Natural killer cell (primary cell): ENCODE results near the gene MUC12. TPM values are rescaled to one million over a fixed set of nuclear protein-coding genes. Genes with fewer than 3 reads are reported as not detected.

ENCODE experiments used
- ATAC-seq, 3 donors: fragments of 150-1000 bp in 2 of 3; fragments of 200-7000 bp in 1 of 3; cut with Tn5 transposase; 1 replicate in 1 of 3; 2 replicates in 2 of 3; pipeline ENCODE4 v1.10.0; 2021; ENCODE audit warnings: mild to moderate bottlenecking in 2 of 3, moderate library complexity in 2 of 3
- DNase-seq, 2 donors: peaks; one replicate each; pipeline versions ENCODE4 v3.0.0 to v3.0.0-alpha.2; 2013 to 2021; ENCODE audit warnings: mixed read lengths in 1 of 2
- H3K27ac ChIP-seq: one replicate; pipeline ENCODE4 v1.5.1; 2013; ENCODE audit warnings: mild to moderate bottlenecking, low read length
- H3K27me3 ChIP-seq: one replicate; pipeline ENCODE4 v1.6.1; 2013; ENCODE audit warnings: low read length; ENCODE audit not compliant: control insufficient read depth, insufficient read depth
- H3K36me3 ChIP-seq: one replicate; pipeline ENCODE4 v1.6.1; 2013; ENCODE audit warnings: low read length; ENCODE audit not compliant: control insufficient read depth, insufficient read depth
- H3K4me1 ChIP-seq: one replicate; pipeline ENCODE4 v1.6.1; 2013; ENCODE audit warnings: low read length; ENCODE audit not compliant: control insufficient read depth, insufficient read depth
- H3K4me3 ChIP-seq: one replicate; pipeline ENCODE4 v1.5.1; 2013; ENCODE audit warnings: low read length
- H3K9me3 ChIP-seq: one replicate; pipeline ENCODE4 v1.6.1; 2013; ENCODE audit warnings: low read length; ENCODE audit not compliant: control insufficient read depth, insufficient read depth
- H3K27ac Mint-ChIP-seq, 2 donors: one replicate each; pipeline ENCODE4 v1.8.0; 2022; ENCODE audit warnings: mild to moderate bottlenecking in 2 of 2, mixed read lengths in 2 of 2, moderate library complexity in 1 of 2
- H3K27me3 Mint-ChIP-seq, 2 donors: one replicate each; pipeline ENCODE4 v1.8.0; 2022; ENCODE audit warnings: low read depth in 2 of 2, mixed read lengths in 2 of 2
- H3K36me3 Mint-ChIP-seq: one replicate; pipeline ENCODE4 v1.8.0; 2022; ENCODE audit warnings: mixed read lengths
- H3K4me1 Mint-ChIP-seq, 2 donors: one replicate each; pipeline ENCODE4 v1.8.0; 2022; ENCODE audit warnings: mixed read lengths in 2 of 2
- H3K4me3 Mint-ChIP-seq: one replicate; pipeline ENCODE4 v1.8.0; 2022; ENCODE audit warnings: mild to moderate bottlenecking, moderate library complexity, mixed read lengths
- H3K9me3 Mint-ChIP-seq, 2 donors: one replicate each; pipeline ENCODE4 v1.8.0; 2022; ENCODE audit warnings: mixed read lengths in 2 of 2
- CTCF ChIP-seq: fragments of 200-600 bp; IDR thresholded peaks from one replicate; pipeline ENCODE4 v1.8.0; 2022; ENCODE audit warnings: antibody characterized with exemption
- WGBS: methylation state at CpG from one replicate; pipeline ENCODE4 v1.1.7; 2013; ENCODE audit warnings: missing lambda C conversion rate; ENCODE audit not compliant: insufficient coverage; 5-methylcytosine and 5-hydroxymethylcytosine counted together
- intact Hi-C: fragments of 100-400 bp; cut with micrococcal nuclease; formaldehyde crosslinking; loops from one replicate; pipeline ENCODE4 v1.14.2; 2022
- total RNA-seq, 4 donors: library from RNA; stranded (reverse); fragments of 120-200 nt in 1 of 4; gene quantifications; one replicate each; pipeline versions ENCODE4 v1.2.3 to v1.2.4, GENCODE V29; 2013 to 2022

Gene MUC12
- total RNA-seq, 3 donors from 2014 or later (not counting 1 experiment from before 2014, with no cell fraction given), result 1.2 to 4.6 TPM; not detected in 1

GRCh38 chr7:100963874-100964273 is 5.5 kb upstream of the MUC12 start:
- Mint-ChIP-seq H3K27me3 (peaks cover 34 to 38% of the 10 kb centered on the region in 2 donors), H3K36me3 (no peaks in the 10 kb centered on the region), H3K4me3 (no peak overlapping the region), H3K27ac (no peak overlapping the region), H3K4me1 (peaks cover 8 to 22% of the 10 kb centered on the region in 2 donors), H3K9me3 (no peaks in the 10 kb centered on the region)
- TF ChIP-seq CTCF, result no peak
- intact Hi-C loops, result no loop called here
- H3K36me3 ChIP-seq, result no peaks in the 10 kb centered on the region
- peaks cover 17% of the 10 kb centered on the region for H3K4me1 ChIP-seq
- ATAC-seq (no peak), DNase-seq (no peak)
- WGBS, result 73% methylated on average over 8 of the region's 8 CpGs
- no peak overlapping the region for H3K4me3 ChIP-seq
- peaks cover 27% of the 10 kb centered on the region for H3K27me3 ChIP-seq
- no peak overlapping the region for H3K27ac ChIP-seq
- H3K9me3 ChIP-seq, result no peaks in the 10 kb centered on the region

- Histone ChIP-seq H3K4me3 (no peak overlapping the region), H3K27me3 (peaks cover 27% of the 10 kb centered on the region), H3K9me3 (no peaks in the 10 kb centered on the region), H3K27ac (no peak overlapping the region), H3K36me3 (no peaks in the 10 kb centered on the region), H3K4me1 (peaks cover 17% of the 10 kb centered on the region)
- Mint-ChIP-seq H3K36me3 (no peaks in the 10 kb centered on the region), H3K27ac (no peak overlapping the region), H3K27me3 (peaks cover 39 to 45% of the 10 kb centered on the region in 2 donors), H3K4me1 (peaks cover 8 to 27% of the 10 kb centered on the region in 2 donors), H3K4me3 (no peak overlapping the region), H3K9me3 (no peaks in the 10 kb centered on the region)
- intact Hi-C loops, result no loop called here
- 55% methylated on average over 7 of the region's 7 CpGs for WGBS
- DNase-seq (no peak), ATAC-seq (no peak)
- TF ChIP-seq CTCF, result no peak
Measured at GRCh38 chr7:100964630-100965029, 4.7 kb upstream of the MUC12 start.

DNA sequence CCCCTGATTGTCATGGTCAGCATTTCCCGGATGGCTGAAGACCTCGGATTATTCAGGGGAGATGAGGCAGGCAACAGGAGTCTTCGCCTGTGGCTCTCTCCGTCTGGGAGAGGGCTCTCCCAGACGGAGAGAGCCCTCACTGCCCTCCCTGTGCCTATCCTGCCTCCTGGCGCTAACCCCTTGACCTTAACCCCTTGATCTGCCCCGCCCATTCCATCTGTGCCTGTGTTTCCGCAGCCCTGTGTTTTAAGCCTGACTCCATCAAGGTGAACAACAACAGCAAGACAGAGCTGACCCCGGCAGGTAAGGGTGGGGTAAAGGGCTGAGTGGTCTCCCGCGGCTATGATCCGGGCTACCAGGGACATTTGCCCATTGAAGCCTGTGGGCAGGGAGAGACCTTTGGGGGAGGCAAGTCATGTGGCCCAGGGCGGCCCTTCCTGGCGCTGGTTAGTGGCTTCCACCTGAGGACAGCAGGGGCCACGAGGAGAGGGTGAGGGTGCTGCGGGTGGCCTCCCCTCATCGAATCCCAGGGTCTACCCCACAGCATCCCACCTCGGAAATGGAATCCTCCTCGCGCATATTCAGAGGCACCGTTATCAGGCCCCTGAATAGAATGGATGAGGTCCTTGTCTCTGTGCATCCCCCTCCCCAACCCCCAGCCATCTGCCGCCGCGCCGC is 4.2 kb upstream of the MUC12 start:
- H3K4me1 Mint-ChIP-seq, result peaks cover 8 to 27% of the 10 kb centered on the region in 2 donors
- TF ChIP-seq CTCF, result no peak
- H3K9me3 Mint-ChIP-seq, result no peaks in the 10 kb centered on the region
- H3K4me3 Mint-ChIP-seq, result peak overlapping the region; percentile 88
- 26% methylated on average over 25 of the region's 25 CpGs for WGBS
- ATAC-seq, result no peak
- no peak overlapping the region for H3K27ac Mint-ChIP-seq
- H3K27me3 ChIP-seq, result peaks cover 27% of the 10 kb centered on the region
- no peaks in the 10 kb centered on the region for H3K9me3 ChIP-seq
- H3K36me3 Mint-ChIP-seq, result no peaks in the 10 kb centered on the region
- intact Hi-C loops, result no loop called here
- H3K36me3 ChIP-seq, result no peaks in the 10 kb centered on the region
- H3K4me3 ChIP-seq, result no peak overlapping the region
- DNase-seq, result no peak
- H3K27me3 Mint-ChIP-seq, result peaks cover 40 to 50% of the 10 kb centered on the region in 2 donors
- peaks cover 17% of the 10 kb centered on the region for H3K4me1 ChIP-seq
- no peak overlapping the region for H3K27ac ChIP-seq
